OCI-LY3 (cell line): Measurements from ENCODE around the gene NPTX1.

Experiments
- EZH2phosphoT487 ChIP-seq: fragments of 200-600 bp; shearing (Covaris generic); IDR thresholded peaks from 2 replicates; pipeline ENCODE4 v1.6.1; 2018; ENCODE audit warnings: antibody characterized with exemption, mixed run types, low read depth
- TF ChIP-seq, protein P1 (sequence below): fragments of 200-600, 300-600 bp; sonication (generic); IDR thresholded peaks from 2 replicates; pipeline ENCODE4 v1.5.1; 2014; ENCODE audit warnings: antibody characterized with exemption, low read length, low read depth

DNA sequence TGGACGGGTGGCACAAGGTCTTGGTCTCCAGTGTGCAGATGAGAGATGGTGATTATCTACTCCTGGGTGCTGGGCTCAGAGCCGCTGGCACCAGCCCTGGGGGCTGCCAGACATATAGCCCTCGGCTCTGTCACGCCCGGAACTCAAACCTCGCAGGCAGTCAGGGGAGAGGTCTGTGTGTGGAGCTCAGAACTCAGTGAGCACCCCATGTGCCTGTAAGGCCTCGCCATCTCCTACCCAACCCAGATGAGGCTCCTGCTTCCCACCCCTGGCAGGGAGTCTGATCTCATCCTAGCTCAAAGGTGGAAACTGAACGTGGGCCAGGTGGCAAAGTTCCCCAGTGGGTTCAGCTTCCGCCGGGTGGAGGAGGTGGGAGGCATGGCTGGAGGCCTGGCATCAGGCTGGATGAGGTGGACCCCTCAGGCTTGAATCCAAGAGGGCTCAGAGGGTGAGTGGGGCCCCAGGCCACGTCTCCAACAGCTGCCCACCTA lies 22.6 kb upstream of the NPTX1 start:
- TF ChIP-seq, protein P1, sequence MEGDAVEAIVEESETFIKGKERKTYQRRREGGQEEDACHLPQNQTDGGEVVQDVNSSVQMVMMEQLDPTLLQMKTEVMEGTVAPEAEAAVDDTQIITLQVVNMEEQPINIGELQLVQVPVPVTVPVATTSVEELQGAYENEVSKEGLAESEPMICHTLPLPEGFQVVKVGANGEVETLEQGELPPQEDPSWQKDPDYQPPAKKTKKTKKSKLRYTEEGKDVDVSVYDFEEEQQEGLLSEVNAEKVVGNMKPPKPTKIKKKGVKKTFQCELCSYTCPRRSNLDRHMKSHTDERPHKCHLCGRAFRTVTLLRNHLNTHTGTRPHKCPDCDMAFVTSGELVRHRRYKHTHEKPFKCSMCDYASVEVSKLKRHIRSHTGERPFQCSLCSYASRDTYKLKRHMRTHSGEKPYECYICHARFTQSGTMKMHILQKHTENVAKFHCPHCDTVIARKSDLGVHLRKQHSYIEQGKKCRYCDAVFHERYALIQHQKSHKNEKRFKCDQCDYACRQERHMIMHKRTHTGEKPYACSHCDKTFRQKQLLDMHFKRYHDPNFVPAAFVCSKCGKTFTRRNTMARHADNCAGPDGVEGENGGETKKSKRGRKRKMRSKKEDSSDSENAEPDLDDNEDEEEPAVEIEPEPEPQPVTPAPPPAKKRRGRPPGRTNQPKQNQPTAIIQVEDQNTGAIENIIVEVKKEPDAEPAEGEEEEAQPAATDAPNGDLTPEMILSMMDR: no peak
- TF ChIP-seq EZH2phosphoT487: no peak
